Measurements from ENCODE around the gene URM1.
A peak's percentile ranks its signal among the peaks of the same experiment; 100 is the strongest.

The URM1 gene

DNA sequence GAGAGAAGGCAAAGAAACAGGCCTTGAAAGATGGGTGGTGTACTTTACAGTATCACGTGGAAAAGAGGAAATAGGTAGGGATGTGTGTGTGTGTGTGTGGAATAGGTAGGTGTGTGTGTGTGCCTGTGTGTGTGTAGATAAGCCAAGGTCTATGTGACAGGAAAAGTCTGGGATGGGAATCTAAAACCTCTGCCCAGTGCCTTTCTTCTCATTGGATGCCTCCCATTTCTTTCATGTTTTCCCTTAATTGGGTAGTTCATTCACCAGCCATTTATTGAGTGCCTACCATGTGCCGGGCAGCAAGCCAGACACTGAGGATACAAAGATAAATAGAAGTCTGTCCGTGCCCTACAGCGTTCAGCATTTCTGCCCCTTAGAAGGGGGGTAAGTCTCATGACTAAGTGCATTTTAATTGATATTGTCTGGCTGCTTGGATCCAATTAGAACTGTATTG is 1.0 kb downstream of the URM1 start:
- Histone ChIP-seq H3K4me3 (ENCODE audit: low read depth, low read length, poor library complexity, severe bottlenecking) (peak overlapping the region; percentile 85), H3K27me3 (ENCODE audit: insufficient read depth, low read length) (no peaks in the 10 kb centered on the region), H3K4me1 (ENCODE audit: insufficient read depth, low read length, severe bottlenecking) (peaks cover 21% of the 10 kb centered on the region), H2AFZ (ENCODE audit: low read length) (no peak overlapping the region), H3K4me2 (ENCODE audit: low read length) (peak overlapping the region; percentile 96), H3K9me3 (ENCODE audit: low read length) (no peaks in the 10 kb centered on the region), H3K36me3 (ENCODE audit: insufficient read depth, low read length) (peaks cover 15% of the 10 kb centered on the region; the same call in 1 of the 2 replicates), H3K9me2 (ENCODE audit: low read depth, low read length) (no peaks in the 10 kb centered on the region), H3K9ac (ENCODE audit: low read length) (peak overlapping the region; percentile 78), H4K20me1 (ENCODE audit: insufficient read depth, low read length) (no peaks in the 10 kb centered on the region), H3F3A (ENCODE audit: insufficient read depth, low read length) (no peaks in the 10 kb centered on the region), H3K27ac (ENCODE audit: low read depth, low read length, poor library complexity, severe bottlenecking) (no peak overlapping the region), H3K79me2 (ENCODE audit: insufficient read depth, low read length) (peaks cover 22% of the 10 kb centered on the region)
- TF ChIP-seq, protein P1, sequence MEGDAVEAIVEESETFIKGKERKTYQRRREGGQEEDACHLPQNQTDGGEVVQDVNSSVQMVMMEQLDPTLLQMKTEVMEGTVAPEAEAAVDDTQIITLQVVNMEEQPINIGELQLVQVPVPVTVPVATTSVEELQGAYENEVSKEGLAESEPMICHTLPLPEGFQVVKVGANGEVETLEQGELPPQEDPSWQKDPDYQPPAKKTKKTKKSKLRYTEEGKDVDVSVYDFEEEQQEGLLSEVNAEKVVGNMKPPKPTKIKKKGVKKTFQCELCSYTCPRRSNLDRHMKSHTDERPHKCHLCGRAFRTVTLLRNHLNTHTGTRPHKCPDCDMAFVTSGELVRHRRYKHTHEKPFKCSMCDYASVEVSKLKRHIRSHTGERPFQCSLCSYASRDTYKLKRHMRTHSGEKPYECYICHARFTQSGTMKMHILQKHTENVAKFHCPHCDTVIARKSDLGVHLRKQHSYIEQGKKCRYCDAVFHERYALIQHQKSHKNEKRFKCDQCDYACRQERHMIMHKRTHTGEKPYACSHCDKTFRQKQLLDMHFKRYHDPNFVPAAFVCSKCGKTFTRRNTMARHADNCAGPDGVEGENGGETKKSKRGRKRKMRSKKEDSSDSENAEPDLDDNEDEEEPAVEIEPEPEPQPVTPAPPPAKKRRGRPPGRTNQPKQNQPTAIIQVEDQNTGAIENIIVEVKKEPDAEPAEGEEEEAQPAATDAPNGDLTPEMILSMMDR (IDR thresholded peaks at IDR 0.05; ENCODE audit: low read length): no peak
- no peak for TF ChIP-seq EZH2 (IDR thresholded peaks at IDR 0.05; ENCODE audit: borderline replicate concordance, low read length)

DNA sequence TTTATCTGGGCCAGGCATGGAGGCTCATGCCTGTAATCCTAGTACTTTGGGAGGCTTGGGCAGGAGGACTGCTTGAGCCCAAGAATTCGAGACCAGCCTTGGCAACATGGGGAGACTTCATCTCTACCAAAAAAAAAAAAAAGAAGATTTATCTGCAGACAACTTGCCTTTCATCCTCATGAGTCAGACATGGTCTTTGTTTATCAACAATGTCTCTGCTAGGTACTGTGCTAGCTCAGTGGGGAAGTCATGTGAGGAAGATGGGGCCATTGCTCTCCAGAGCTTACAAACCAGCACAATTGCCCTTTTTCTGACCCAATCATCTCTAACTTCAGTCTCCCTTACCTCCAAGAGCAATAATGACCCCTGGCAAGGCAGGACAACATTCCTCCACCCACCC is 1.6 kb downstream of the URM1 start:
- Histone ChIP-seq H3K4me3 (ENCODE audit: low read depth, low read length, poor library complexity, severe bottlenecking) (peak overlapping the region; percentile 85), H3K9me3 (ENCODE audit: low read length) (no peaks in the 10 kb centered on the region), H3K4me2 (ENCODE audit: low read length) (peak overlapping the region; percentile 96), H4K20me1 (ENCODE audit: insufficient read depth, low read length) (no peaks in the 10 kb centered on the region), H3K27me3 (ENCODE audit: insufficient read depth, low read length) (no peaks in the 10 kb centered on the region), H3K9ac (ENCODE audit: low read length) (peak overlapping the region; percentile 78; the same call in 1 of the 2 replicates), H3K27ac (ENCODE audit: low read depth, low read length, poor library complexity, severe bottlenecking) (no peak overlapping the region), H3K4me1 (ENCODE audit: insufficient read depth, low read length, severe bottlenecking) (peaks cover 21% of the 10 kb centered on the region), H2AFZ (ENCODE audit: low read length) (no peak overlapping the region), H3K9me2 (ENCODE audit: low read depth, low read length) (no peaks in the 10 kb centered on the region), H3F3A (ENCODE audit: insufficient read depth, low read length) (no peaks in the 10 kb centered on the region), H3K79me2 (ENCODE audit: insufficient read depth, low read length) (peaks cover 22% of the 10 kb centered on the region), H3K36me3 (ENCODE audit: insufficient read depth, low read length) (peaks cover 17% of the 10 kb centered on the region; the same call in 1 of the 2 replicates)
- no peak for TF ChIP-seq EZH2 (IDR thresholded peaks at IDR 0.05; ENCODE audit: borderline replicate concordance, low read length)
- TF ChIP-seq, protein P1 (IDR thresholded peaks at IDR 0.05; ENCODE audit: low read length): no peak

DNA sequence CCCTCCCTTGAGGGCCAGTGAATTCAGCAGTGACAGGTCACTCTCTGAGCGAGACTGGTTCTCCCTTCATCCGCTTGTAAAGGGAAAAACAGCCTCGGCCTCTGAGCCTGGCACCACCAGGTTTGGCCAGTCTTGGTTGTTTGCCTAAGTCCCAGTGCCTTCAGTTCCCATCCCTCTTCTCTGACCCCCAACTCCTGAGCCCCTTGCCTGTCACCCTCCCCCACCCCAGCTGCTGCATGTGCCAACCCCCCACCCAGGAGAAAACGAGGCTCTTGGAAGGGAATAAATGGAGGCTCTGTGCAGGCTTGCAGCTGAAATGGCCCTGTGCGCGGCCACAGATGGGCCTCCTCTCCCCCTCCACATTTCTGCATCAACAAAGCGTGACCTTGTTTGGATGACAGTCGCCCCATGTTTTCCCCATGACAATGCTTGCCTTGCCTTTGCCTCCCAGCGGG is 3.1 kb downstream of the URM1 start:
- Histone ChIP-seq H3F3A (ENCODE audit: insufficient read depth, low read length) (no peaks in the 10 kb centered on the region), H3K9me3 (ENCODE audit: low read length) (no peaks in the 10 kb centered on the region), H3K27ac (ENCODE audit: low read depth, low read length, poor library complexity, severe bottlenecking) (no peak overlapping the region), H3K9me2 (ENCODE audit: low read depth, low read length) (no peaks in the 10 kb centered on the region), H3K4me2 (ENCODE audit: low read length) (no peak overlapping the region), H3K4me3 (ENCODE audit: low read depth, low read length, poor library complexity, severe bottlenecking) (no peak overlapping the region), H3K27me3 (ENCODE audit: insufficient read depth, low read length) (no peaks in the 10 kb centered on the region), H3K79me2 (ENCODE audit: insufficient read depth, low read length) (peaks cover 22% of the 10 kb centered on the region), H3K36me3 (ENCODE audit: insufficient read depth, low read length) (peaks cover 25% of the 10 kb centered on the region), H3K4me1 (ENCODE audit: insufficient read depth, low read length, severe bottlenecking) (peaks cover 21% of the 10 kb centered on the region), H4K20me1 (ENCODE audit: insufficient read depth, low read length) (no peaks in the 10 kb centered on the region), H2AFZ (ENCODE audit: low read length) (no peak overlapping the region), H3K9ac (ENCODE audit: low read length) (no peak overlapping the region)
- TF ChIP-seq, protein P1 (IDR thresholded peaks at IDR 0.05; ENCODE audit: low read length): no peak
- no peak for TF ChIP-seq EZH2 (IDR thresholded peaks at IDR 0.05; ENCODE audit: borderline replicate concordance, low read length)

All from OCI-LY1 (cell line).